Stimulated activated CD8-positive, alpha-beta memory T cell treated with anti-CD3 and anti-CD28 coated beads, Interleukin-4, amount 100 ng/mL, for 1 hour (primary cell): ENCODE measurements around the gene TTC8.
"Not testable (repeated sequence)": the region's sequence is repeated elsewhere in the genome, so short reads cannot be mapped to it uniquely, and the experiment has no call there.

Experiments
- DNase-seq, 2 donors: peaks; one replicate each; pipeline ENCODE4 v3.0.0-alpha.2; 2020; ENCODE audit warnings: low read depth in 2 of 2, low spot score in 1 of 2

TTC8 gene

DNA sequence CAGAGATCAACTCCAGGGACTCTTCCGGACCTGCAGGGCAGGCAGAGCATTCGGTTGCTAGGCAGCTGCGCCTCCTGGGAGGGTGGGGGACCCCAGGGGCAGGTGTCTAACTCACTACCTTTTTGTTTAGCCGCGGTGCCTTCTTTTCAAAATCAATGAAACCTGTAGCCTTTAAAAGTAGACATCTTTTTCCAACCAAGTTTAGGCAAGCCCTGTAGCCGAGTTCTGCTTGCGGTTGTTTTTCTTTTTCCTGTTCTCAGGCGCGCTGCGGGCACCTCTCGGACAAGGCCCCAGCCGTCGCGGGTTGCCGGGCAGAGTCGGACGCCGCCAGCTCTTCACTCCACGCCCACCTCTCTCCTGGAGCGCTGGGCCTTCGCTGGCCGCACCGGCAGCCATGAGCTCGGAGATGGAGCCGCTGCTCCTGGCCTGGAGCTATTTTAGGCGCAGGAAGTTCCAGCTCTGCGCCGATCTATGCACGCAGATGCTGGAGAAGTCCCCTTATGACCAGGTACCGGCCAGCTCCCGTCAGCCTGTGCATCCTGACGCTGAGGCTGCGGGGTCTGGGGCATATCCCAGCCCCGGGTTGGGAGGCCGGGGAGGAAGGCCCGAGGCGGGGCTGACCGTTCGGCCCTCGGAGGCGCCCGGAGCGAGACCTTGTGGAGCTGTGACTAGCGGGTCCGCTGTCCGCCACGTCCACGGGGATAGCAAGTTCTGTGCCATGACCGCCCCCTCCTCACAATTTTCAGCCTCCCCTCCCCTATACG, at the start of gene TTC8:
Gene TTC8, plus strand, starts transcription at position 338 of the 764 bp plus-strand sequence. Its CDS starts 57 bp downstream, at position 395.
- DNase-seq: peak; percentile 55 to 64

DNA sequence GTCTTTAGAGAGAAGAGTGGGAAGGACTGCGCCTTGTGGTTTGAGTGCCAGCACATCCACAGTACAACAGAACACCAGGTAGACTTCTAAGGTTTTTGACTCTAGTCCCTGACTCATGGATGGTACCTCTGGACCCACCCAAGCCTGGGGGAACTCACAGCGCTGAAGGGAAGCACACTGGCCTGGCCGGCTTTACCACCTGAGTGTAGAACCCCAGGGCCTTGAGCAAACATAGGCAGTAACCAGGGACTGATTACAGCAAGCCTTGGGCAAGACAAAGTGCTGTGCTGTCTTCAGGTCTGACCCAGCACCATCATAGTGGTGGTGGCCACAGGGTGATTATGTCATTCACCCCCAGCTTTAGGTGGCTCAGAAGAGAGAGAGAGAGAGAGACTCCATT, 48.9 kb upstream of the TTC8 start:
- no peak for DNase-seq

DNA sequence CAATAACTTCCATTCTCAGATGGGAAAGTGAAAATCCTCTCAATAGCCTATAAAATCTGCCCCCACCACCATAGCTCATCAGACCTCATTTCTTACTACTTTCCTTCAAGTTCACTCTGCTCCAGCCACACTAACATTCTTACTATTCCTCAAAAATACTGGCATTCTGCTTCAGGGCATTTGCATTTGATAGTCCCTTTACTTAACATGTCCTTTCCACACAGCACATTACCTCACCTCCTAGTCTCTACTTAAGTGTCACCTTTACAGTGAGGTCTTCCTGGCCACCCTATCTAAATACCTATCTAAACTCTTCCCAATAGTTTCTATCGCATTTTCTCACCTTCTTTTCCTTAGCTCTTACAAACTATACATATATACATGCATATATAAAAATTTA, 38.5 kb upstream of the TTC8 start:
- DNase-seq: no peak

DNA sequence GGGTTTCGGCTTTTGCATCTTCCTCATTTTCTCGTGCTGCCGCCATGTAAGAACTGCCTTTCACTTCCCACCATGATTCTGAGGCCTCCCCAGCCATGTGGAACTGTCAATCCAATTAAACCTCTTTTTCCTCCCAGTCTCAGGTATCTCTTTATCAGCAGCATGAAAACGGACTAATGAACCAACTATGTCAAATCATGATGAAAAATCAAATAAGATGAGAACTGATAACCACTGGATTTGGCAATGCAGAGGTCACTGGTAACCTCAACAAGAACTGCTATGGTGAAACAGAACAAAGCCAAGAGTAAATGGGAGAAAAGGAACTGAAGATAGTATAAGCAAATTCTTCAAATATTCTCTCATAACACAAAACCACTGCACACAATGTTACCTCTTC, 37.7 kb upstream of the TTC8 start:
- no peak for DNase-seq

DNA sequence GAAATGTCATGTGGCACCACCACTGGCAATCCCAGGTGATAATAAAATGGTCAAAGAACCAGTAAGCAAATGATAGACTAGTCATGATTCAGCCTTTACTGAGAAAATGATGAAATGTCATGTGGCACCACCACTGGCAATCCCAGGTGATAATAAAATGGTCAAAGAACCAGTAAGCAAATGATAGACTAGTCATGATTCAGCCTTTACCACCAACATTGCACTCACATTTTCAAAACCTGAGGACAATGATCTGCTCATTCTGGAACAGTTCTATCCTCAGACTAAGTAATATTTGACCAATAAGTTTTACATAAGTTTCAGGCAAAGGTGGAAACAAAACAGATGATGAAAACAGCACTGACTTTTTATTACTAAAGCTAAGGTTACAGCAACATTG, 34.9 kb upstream of the TTC8 start:
- not testable (repeated sequence) for DNase-seq

DNA sequence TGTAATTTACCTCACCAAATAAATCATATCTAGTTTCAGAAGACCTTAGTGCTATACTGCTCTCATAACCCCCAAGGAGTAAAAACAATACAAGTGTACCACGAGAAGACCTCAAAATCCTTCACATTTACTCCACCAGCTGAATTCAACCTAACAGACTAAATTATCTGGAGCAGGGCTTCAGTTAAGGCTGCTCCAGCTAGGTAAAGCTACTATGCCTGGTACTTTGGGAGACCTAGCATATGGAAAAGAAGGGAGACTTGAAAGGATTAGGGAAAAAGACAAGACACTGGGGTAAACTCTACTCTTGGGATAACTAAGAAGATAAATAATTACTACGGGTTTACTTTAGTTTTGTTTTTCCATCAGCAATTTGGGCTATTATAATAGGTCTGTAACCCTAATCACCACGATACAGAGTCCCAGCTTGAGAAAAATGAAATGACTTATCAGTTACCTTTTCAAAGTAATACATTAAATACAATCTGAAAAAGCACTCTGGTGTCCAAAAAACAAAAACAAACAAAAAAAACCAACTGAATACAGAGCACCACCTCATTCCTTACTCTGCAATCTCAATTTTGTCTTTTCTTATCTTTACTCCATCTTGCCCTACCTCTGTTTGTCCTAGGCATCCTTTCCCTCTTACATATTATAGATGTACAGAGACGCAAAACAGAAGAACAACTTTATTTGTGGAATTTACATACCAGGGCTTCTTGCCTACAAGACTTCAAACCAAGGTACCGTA, 33.8 kb upstream of the TTC8 start:
- no peak for DNase-seq

DNA sequence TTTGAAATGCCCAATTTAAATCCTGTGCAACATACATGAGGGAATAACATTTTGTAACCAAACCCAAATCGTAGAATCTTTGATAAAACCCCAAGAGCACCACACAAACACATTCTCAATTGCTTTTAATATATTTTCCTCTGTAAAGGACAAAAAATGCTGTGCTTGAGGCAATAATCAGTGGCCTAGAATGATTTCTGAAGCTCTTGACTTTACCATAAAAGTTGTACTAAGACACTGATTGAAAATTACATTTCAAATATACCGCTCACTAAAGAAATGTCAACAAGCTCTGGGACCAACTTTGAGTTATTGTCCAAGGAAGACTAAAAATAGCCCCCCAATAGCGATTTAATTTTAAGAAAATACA, 33.2 kb upstream of the TTC8 start:
- DNase-seq: no peak

DNA sequence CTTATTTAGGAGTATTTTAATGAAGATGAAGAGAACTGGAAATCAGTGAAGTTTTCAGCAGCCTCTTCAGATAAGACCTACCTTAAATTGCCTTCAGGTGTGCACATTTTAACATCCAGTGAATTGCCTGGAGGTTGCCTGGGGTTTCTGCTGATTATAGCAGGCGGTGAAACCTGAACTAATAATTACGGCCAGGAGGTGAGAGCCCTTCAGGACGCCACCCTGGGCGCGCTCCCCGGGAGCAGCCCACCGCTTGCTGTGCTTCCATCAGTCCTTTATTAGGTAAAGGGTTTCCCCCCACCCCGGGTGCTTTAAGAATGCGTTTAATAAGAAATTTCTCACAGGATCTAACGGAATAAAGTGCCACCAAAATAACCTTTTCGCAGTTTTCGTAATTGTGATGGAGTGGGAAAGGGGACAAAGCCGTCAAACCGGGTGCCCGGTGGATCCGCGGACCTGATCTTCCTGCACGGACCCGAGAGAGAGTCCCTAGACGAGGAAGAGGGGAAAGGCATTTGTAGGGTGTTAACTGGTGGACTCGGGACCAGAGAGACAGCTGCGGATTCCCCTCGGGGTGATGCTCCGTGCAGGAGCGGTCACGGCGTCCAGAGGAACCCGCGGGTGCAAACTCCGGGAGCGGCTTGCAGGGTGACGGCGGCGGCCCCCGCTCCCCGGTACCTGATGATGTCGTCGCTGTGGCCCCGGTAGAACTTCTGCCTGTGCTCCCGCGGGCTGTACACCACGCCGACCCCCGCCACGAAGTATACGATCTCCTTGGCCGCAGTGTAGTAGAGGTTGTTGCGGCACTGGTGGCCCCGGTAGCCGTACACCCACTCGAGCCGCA, 32.6 kb upstream of the TTC8 start:
- DNase-seq: no peak

DNA sequence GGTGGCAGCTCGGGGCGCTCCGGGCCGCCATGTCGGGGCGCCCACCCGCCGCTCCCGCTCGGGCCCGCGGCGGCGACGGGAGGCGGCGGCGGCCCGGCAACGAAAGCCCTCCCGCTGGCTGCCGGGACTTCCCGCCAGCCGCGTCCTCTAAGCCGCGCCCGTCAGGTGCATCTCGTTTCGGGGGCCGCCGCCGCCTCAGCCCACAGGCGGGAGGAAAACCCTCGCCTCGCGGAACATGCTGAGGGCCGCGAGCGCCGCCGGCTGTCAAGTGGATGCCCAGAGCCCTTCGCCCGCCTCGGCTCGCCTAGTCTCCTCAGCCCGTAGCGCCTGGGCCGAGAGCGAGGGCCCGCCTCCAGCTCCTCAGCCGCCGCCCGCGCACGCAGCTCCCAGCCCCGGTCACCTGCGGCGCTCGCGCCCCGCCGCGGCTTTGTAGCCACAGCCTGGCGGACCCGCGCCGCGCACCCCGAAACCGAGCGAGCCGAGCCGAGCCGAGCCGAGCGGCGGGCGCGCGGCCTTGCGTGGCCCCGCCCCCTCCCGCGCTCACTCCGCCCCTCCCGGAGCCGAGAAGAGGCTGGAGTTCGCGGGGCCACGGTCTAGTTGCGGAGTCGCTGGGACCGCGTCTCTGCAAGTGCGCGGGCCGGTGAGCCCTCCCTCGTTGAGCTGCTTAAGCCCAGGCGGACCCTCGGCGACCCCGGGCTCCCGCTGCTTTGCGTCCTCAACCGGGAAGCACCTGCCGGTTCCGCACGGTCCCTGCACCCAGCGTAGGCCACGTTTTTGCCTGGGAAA, 31.8 kb upstream of the TTC8 start, which contains the start of gene EML5:
Gene EML5, minus strand, starts transcription at position 481 of the 786 bp plus-strand sequence. Its CDS starts 450 bp downstream, at position 31.
- DNase-seq: peak; percentile 46 to 59

DNA sequence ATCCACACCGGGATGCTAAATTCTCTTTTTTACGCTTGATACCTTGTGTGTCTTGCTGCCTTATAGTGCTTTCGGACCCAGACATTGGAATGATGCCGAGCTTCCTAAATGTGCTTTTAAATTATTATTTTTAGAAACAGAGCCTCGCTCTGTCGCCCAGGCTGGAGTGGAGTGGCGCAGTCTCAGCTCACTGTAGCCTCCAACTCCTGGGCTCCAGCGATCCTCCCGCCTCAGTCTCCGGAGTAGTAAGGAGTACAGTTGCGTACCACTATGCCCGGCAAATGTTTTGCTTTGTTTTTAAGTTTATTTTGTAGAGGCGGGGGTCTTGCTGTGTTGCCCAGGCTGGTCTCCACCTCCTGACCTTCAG, 31.2 kb upstream of the TTC8 start:
- DNase-seq: no peak

DNA sequence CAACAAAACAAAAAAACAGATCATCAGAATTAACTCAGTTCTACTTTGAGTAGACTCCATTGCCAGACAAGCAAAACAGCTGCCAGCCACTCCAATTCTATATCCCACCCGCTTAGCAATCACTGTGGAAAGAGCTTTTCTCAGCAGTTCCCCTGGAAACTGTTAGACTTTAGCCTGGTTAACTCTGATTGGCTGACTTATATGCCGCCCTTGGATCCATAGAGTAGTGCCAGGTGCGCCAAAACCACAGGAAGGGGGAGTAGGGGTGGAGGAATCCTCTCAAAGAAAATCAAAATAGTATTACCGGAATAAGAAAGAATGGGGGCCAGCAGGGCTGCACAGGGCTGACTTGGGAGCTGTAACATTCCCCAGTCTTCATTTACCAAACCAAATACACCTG, 26.3 kb upstream of the TTC8 start:
- no peak for DNase-seq

DNA sequence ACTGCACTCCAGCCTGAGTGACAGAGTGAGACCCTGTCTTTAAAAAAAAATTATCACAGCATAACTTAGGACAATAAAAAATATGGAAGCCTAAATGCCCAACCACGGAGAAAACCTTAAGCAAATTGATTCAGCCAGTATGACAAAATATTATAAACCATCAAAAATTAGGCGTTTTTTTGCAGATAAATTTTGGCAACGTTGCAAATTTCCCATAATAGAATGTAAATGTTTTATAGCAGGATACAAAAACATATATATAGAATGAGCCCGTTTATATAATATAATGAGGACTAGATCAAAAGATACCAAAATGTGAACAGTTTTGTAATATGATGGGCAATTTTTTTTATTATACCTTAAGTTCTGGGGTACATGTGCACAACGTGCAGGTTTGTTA, 24.9 kb upstream of the TTC8 start:
- DNase-seq: no peak

DNA sequence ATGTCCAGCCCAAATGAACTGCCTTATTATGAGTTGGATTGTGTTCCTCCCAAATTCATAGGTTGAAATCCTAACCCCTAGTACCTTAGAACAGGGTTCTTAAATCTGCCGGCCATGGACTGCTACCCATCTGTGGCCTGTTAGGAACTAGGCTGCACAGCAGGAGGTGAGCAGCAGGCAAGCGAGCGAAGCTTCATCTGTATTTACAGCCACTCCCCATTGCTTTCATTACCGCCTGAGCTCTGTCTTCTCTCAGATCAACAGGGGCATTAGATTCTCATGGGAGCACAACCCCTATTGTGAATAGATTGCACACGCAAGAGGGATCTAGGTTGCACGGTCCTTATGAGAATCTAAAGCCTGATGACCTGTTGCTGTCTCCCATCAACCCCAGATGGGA, 21.9 kb upstream of the TTC8 start:
- DNase-seq: no peak

DNA sequence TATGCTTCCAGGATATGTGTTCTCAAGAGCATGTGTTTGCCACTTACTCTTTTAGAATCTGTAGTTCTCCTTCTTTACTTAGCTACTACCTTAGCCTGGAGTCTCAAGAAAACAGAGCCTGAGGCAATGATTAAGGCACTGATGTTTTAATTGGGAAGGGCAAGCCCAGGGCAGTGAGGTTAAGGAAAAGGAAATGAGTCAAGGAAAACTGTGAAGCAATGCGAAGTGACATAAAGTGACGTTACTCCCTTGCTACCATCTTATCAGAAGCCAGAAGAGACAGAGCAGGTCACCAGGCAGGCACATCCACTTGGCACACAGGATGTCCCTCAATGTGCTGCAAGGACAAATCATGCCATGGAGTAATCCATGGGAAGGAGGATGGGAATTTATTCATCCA, 20.4 kb upstream of the TTC8 start:
- DNase-seq: no peak

DNA sequence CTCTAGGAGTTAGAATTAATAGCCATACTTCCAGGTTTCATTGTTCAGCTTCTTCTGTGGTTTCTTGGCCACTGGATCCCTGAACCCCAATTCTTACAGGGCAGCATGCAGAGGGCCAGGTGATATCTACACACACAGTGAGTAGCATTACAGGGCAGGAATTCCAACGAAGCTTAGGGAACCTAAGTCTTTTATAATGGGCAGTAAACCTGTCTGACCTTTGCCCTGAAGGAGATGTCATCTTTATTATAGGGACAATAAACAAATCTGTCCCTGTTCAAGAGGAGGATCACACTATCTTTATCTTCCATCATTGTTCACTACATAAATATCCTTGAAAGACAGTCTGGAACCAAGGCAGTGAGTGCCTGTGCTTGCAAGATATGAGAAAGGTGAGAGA, 20.0 kb upstream of the TTC8 start:
- no peak for DNase-seq

DNA sequence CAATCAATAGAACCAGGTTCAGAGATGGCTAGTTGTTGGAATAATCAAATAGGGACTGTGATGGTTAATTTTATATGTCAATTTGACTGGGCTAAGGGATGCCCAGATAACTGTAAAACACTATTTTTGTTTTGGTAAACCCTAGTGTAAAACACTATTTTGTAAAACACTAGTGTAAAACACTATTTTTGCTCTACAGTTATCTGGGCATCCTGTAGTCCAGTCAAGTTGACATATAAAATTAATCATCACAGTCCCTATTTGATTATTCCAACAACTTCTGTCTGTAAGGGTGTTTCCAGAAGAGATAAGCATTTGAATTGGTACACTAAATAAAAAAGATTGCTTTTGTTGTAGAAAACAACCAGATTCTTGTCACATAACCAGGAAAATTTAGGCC, 16.1 kb upstream of the TTC8 start:
- no peak for DNase-seq

DNA sequence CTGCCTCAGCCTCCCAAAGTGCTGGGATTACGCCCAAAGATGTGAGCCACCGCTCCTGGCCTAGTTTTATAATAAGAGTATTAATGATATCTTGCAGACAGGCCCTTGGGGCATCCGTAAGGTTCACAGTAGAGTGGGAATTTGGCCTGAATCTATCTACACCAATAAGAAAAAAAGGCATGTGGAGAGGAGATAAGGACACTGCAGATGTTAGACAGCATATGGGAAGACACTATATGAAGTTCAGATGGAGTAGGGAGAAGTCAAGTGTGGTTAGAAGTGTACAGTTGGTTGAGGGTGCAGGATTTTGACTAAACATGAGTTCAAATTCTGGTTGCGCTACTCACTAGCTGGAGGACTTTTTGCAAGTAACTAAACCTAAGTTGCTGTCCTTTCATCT, 8.5 kb upstream of the TTC8 start:
- no peak for DNase-seq

DNA sequence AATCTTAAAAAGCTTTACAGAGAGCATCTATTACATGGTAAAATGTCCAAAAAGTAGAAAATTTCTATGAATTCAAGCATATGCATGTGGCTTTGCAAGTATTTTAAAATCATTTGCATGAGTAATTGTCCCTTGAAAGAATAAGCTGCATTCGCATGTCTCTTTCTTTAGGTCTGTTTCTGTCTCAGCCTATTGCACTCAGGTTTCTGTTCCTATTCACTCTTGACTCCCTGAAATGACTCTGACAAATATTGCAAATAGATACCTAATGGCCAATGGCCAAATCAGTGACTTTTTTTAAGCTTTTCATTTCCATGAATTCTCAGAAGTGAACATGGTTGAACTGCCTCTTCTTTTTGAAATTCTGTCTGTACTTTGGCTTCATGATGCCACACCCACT, 6.4 kb upstream of the TTC8 start:
- no peak for DNase-seq

DNA sequence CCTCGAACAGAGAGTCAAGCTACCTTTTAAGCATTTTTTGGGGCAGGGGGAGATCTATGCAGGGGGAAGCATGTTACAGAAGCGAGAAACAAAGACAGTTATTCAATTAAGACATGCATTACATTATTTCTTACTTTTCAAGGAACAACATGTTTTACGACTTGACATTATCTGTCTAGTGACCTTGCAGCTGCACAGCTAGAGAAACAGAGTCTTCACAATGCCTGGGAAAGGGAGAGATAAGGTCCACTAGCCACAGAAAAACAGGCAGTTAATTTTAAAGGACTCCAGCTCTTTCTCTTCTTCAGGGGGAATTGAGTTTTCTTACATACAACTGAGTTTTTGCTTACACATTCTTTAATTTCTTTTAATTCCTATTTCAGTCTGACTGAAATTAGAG, 4.8 kb upstream of the TTC8 start:
- not testable (repeated sequence) for DNase-seq

DNA sequence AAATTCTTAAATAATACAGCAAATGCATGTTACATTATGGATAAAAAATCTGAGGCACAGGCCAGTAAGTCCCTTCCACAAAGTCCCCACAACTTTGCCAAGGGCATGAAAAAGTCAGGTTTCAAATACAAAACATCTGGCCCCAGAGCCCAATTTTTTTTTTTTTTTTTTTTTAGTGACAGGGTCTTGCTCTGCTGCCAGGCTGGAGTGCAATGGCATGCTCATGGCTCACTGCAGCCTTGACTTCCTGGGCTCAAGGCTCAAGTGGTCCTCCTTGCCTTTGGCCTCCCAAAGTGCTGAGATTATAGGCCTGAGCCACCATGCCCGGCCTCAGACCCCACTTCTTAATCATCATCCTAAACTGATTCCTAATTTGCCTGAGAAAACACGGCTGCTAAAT, 3.1 kb upstream of the TTC8 start:
- DNase-seq: no peak

DNA sequence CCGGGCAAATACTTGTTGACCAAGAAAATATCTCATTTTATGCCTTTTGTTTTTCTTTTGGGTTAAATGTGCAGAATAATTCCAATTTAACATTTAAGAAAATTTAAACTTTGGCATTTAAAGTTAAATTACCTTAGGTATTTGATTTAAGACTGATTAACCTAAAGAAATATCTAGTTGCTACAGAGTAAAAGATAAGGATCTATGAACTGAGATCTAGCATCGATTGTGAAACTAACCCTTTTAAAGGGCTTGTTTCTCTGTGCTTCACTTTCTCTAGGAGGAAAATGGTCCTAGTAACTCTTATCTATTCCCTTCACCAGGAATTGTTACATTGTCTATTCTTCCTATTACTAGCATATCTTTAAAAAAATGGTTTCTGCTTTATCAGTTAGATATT, 2.6 kb upstream of the TTC8 start:
- DNase-seq: no peak
